Endothelial cell of umbilical vein (primary cell): ENCODE data around the gene CARMIL1.

Experiments
- EZH2 ChIP-seq: IDR thresholded peaks from 2 replicates; pipeline ENCODE4 v1.6.1; 2012; ENCODE audit warnings: borderline replicate concordance, low read depth, mild to moderate bottlenecking, moderate library complexity, low read length, inconsistent platforms; ENCODE audit not compliant: severe bottlenecking
- GATA2 ChIP-seq: IDR thresholded peaks from 2 replicates; pipeline ENCODE4 v1.7.0; 2011; ENCODE audit warnings: low read depth, mild to moderate bottlenecking, moderate library complexity, mixed read lengths, low read length; ENCODE audit not compliant: insufficient read length, insufficient read depth
- JUN ChIP-seq: IDR thresholded peaks from 2 replicates; pipeline ENCODE4 v1.6.1; 2011; ENCODE audit warnings: borderline replicate concordance, low read depth; ENCODE audit not compliant: insufficient read length, insufficient read depth
- POLR2A ChIP-seq: IDR thresholded peaks from 2 replicates; pipeline ENCODE4 v1.6.1; 2012; ENCODE audit warnings: low read depth, mild to moderate bottlenecking, control low read depth, low read length
- POLR2AphosphoS5 ChIP-seq: IDR thresholded peaks from 2 replicates; pipeline ENCODE4 v1.6.1; 2012; ENCODE audit warnings: low read depth, mild to moderate bottlenecking, control low read depth, low read length, moderate library complexity; ENCODE audit not compliant: insufficient read depth
- TF ChIP-seq, protein P1 (sequence below), 2 donors: IDR thresholded peaks; 1 replicate in 1 of 2; 2 replicates in 1 of 2; pipeline ENCODE4 v1.5.1; 2011; ENCODE audit warnings: low read length in 2 of 2, mild to moderate bottlenecking in 2 of 2, moderate library complexity in 2 of 2, control low read depth in 1 of 2, inconsistent platforms in 1 of 2, low read depth in 1 of 2; ENCODE audit not compliant: insufficient read depth in 1 of 2; ENCODE audit errors: extremely low read depth in 1 of 2
- TF ChIP-seq, protein P2 (sequence below): IDR thresholded peaks from 2 replicates; pipeline ENCODE4 v1.6.1; 2011; ENCODE audit not compliant: insufficient read depth, insufficient read length

DNA sequence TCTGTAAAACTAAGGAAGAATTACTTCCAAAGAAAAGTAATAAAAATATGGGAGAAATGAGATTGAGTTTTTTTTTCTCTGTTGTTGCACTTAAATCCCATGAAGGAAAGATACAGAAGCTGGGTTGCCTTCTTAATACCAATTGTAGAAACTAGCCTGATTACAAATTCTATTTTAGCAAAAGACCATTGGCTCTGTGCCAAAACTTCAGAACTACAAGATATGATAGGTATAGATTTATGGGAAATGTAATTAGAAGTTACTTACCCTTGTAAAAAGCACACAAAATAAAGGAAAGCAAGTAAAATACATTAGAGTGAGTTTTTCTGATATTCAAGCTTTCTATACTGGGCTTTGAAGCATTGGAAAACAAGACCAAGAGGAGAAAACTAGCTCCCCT lies 299.4 kb downstream of the CARMIL1 start:
- TF ChIP-seq EZH2 (no peak), POLR2A (no peak), POLR2AphosphoS5 (no peak), GATA2 (no peak), JUN (no peak)
- TF ChIP-seq, protein P1, sequence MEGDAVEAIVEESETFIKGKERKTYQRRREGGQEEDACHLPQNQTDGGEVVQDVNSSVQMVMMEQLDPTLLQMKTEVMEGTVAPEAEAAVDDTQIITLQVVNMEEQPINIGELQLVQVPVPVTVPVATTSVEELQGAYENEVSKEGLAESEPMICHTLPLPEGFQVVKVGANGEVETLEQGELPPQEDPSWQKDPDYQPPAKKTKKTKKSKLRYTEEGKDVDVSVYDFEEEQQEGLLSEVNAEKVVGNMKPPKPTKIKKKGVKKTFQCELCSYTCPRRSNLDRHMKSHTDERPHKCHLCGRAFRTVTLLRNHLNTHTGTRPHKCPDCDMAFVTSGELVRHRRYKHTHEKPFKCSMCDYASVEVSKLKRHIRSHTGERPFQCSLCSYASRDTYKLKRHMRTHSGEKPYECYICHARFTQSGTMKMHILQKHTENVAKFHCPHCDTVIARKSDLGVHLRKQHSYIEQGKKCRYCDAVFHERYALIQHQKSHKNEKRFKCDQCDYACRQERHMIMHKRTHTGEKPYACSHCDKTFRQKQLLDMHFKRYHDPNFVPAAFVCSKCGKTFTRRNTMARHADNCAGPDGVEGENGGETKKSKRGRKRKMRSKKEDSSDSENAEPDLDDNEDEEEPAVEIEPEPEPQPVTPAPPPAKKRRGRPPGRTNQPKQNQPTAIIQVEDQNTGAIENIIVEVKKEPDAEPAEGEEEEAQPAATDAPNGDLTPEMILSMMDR (IDR thresholded peaks at IDR 0.05; ENCODE audit: extremely low read depth in 1 of 2, insufficient read depth in 1 of 2, low read depth in 1 of 2, low read length in 2 of 2), result no peak
- TF ChIP-seq, protein P2, sequence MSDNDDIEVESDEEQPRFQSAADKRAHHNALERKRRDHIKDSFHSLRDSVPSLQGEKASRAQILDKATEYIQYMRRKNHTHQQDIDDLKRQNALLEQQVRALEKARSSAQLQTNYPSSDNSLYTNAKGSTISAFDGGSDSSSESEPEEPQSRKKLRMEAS, result no peak
